Activated CD8-positive, alpha-beta memory T cell treated with anti-CD3 and anti-CD28 coated beads for 36 hours (primary cell): ENCODE results near the gene CCDC201. TPM values are rescaled to one million over a fixed set of nuclear protein-coding genes. Genes with fewer than 3 reads are reported as not detected.
"Not testable (repeated sequence)": the region's sequence is repeated elsewhere in the genome, so short reads cannot be mapped to it uniquely, and the experiment has no call there.

Source experiments
- CTCF ChIA-PET: fragments of 350-600 bp; sonication (Branson Sonifier 250); formaldehyde crosslinking; loops from one replicate; lab custom pipeline; 2021; ENCODE audit warnings: antibody characterized with exemption; lab: Charles Lee
- POLR2A ChIA-PET: fragments of 350-600 bp; sonication (Branson Sonifier 250); formaldehyde crosslinking; loops from one replicate; lab custom pipeline; 2021; ENCODE audit warnings: antibody characterized with exemption; lab: Charles Lee
- total RNA-seq, 2 experiments: library from RNA; stranded (reverse); gene quantifications; one replicate each; pipeline ENCODE4 v1.2.3, GENCODE V29; 2021

Gene CCDC201
- total RNA-seq, 2 experiments from 2014 or later = not detected

GRCh38 chr7:45881280-45881758, 8.4 kb upstream of the CCDC201 start:
- CTCF ChIA-PET = no interaction called here
- POLR2A ChIA-PET = no interaction called here

GRCh38 chr7:45880433-45880860, 7.6 kb upstream of the CCDC201 start:
- POLR2A ChIA-PET = no interaction called here

GRCh38 chr7:45878457-45879144, 5.7 kb upstream of the CCDC201 start:
- POLR2A ChIA-PET = no interaction called here
- CTCF ChIA-PET = no interaction called here

More at GRCh38 chr7:45880433-45880860, 7.6 kb upstream of the CCDC201 start:
- CTCF ChIA-PET = no interaction called here

GRCh38 chr7:45876519-45876918, 3.6 kb upstream of the CCDC201 start:
- ChIA-PET CTCF (no interaction called here), POLR2A (no interaction called here)

DNA sequence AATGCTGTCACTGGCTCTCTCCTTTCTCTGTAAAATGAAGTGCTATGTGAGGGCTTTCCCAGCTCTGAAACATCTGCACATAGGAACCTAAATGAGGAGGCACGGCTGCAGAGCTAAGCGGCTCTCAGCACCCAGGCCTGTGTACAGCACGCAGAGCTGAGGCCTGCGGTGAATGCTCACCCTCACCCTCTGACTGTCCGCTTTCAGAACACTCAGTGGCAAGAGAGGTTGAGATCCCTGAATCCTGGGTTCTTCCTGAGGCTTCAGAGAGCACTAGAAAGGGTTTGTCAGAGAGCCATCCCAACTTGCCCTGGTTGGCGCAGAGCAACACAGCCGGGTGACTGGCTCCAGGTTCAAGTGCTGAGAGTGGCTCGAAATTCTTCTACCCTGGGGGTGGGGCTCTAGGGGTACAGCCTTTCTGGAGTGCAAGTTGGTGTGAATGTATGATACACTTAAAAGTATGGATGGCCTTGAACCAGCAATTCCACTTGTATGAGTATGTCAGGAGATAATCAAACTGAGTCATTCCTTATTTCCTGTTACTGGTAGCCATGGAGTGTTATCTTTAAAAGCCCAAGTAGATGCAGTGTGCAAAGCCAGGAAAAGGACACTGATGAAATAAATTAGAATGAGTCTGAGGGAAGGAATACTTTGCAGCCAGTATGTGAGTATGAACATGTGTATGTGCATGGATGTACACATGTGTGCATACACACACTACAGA, 1.7 kb upstream of the CCDC201 start:
- CTCF ChIA-PET = no interaction called here
- POLR2A ChIA-PET = no interaction called here

GRCh38 chr7:45873355-45873754, 473 bp upstream of the CCDC201 start:
- POLR2A ChIA-PET = no interaction called here

GRCh38 chr7:45872116-45873034, 507 bp downstream of the CCDC201 start:
- POLR2A ChIA-PET = no interaction called here
- CTCF ChIA-PET = no interaction called here

More at GRCh38 chr7:45873355-45873754, 473 bp upstream of the CCDC201 start:
- CTCF ChIA-PET = no interaction called here

DNA sequence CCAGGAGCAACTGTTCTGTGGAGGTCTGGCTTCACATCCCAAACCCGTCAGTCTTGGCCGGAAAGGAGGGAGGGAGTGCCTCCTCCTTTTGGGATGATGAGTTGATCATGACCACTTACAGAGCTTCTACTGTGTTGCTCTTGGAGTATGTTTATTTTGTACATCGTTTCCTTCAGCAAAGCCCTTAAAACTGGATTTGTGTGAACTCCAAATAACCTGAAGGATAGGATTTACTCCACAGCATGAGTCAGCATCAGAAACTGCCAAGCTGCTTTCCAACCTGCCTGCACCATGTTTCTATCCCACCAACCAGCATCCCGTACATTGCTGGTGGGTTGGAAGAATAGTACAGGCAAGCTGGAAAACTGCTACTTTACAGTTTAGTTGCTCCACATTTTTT, 3.5 kb downstream of the CCDC201 start:
- ChIA-PET POLR2A (no interaction called here), CTCF (interaction anchor here (1.4 kb wide), 1 partner anchor 15 kb away, joined by 4 read pairs; no protein-coding TSS in a partner anchor)

- ChIA-PET CTCF (no interaction called here), POLR2A (no interaction called here)
These were observed 5.4 kb downstream of the CCDC201 start for GRCh38 chr7:45867471-45867870.

GRCh38 chr7:45865594-45866410, 7.1 kb downstream of the CCDC201 start:
- POLR2A ChIA-PET = no interaction called here
- CTCF ChIA-PET = no interaction called here

GRCh38 chr7:45863715-45864114, 9.2 kb downstream of the CCDC201 start:
- POLR2A ChIA-PET = no interaction called here
- CTCF ChIA-PET = no interaction called here

- POLR2A ChIA-PET = not testable (repeated sequence)
These were observed 16.0 kb downstream of the CCDC201 start for GRCh38 chr7:45856888-45857287.

DNA sequence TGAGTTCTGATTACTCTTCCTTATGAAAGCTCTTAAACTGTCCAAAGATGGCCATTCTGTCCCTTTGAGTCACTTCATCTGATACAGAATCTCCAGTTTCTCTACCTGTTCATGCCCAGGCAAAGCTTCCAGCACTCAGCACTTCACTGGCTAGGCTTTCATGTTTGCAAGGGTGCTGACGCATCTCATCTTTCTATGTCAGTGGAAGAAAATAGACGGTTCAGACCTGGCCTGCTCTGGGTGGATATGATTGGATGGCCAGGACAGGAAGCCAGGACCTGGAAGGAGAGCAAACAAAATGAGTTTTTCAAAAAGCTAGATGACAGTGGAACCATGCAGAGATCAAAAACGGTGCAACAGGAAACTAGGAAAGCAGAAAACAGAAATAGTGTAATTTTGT, 17.2 kb downstream of the CCDC201 start:
- POLR2A ChIA-PET, CTCF ChIA-PET: not testable (repeated sequence)

More at GRCh38 chr7:45856888-45857287, 16.0 kb downstream of the CCDC201 start:
- CTCF ChIA-PET = not testable (repeated sequence)

DNA sequence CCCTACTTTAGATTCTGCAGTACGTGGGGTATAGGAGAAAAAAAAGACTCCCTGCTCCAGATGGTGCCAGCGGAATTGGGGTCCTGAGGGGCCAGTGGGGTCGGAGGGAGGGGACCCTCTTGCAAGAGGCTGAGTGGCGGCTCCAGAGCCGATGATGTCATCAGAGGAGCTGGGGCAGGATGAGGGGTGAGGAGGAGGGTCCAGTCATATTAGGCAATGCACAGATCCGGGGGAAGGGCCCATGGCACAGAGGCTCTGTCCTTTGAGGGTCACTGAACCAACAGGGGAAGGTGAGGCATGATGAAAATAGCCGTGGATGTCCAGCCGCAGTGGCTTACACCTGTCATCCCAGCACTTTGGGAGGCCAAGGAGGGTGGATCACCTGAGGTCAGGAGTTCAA, 19.4 kb downstream of the CCDC201 start:
- CTCF ChIA-PET = not testable (repeated sequence)

GRCh38 chr7:45852984-45853383, 19.9 kb downstream of the CCDC201 start:
- POLR2A ChIA-PET, CTCF ChIA-PET: not testable (repeated sequence)

More for the DNA sequence above, 19.4 kb downstream of the CCDC201 start:
- POLR2A ChIA-PET = not testable (repeated sequence)

DNA sequence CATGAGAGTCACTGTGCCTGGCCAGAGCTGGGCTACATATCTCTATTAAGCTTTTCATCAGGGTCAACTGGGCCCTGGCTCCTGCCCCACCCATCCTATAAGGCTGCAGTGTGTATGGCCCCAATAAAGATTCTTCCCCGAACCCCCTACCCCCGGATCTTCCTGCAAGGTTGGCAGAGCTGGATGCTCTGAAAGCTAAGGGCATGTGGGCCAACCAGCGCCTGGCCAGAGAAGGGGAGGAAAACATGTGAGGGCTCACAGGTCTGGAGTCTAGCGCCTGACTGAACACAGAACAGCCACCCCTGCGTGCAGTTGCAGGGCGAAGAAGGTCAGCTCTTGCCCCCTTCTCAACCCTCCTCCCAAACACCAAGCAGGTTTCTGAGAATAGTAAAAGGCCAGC, 24.1 kb downstream of the CCDC201 start:
- POLR2A ChIA-PET = not testable (repeated sequence)

DNA sequence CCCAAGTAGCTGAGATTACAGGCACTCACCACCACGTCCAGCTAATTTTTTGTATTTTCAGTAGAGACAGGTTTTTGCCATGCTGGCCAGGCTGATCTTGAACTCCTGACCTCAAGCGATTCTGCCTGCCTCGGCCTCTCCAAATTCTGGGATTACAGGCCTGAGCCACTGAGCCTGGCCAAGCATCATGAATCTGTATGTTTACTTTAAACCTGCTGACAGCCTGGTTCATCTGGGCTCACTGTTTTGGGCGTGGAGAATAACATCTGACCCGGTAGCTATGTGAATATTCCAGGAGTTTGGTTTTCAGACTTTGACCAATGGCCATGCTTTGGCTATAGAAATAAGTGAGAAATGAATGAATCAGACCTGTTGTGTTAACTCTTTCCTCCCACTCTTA, 26.3 kb downstream of the CCDC201 start:
- POLR2A ChIA-PET, CTCF ChIA-PET: not testable (repeated sequence)

More for the DNA sequence above, 24.1 kb downstream of the CCDC201 start:
- CTCF ChIA-PET = not testable (repeated sequence)

GRCh38 chr7:45841926-45842717, 30.8 kb downstream of the CCDC201 start:
- CTCF ChIA-PET, POLR2A ChIA-PET: not testable (repeated sequence)
